ENCODE results near the gene CARD11. TPM values are rescaled to one million over a fixed set of nuclear protein-coding genes. Genes with fewer than 3 reads are reported as not detected.
"Not testable (repeated sequence)": the region's sequence is repeated elsewhere in the genome, so short reads cannot be mapped to it uniquely, and the experiment has no call there.

The CARD11 gene
- total RNA-seq, 1 experiment from 2014 or later, result 0.82 TPM

GRCh38 chr7:2958416-2959102 is 85.1 kb downstream of the CARD11 start:
- no peaks in the 10 kb centered on the region for H3K27me3 ChIP-seq (ENCODE audit: control insufficient read depth, insufficient read depth, low read length)
- ChIA-PET CTCF (no interaction called here), POLR2A (no interaction called here)
- no peaks in the 10 kb centered on the region for H3K9me3 ChIP-seq (ENCODE audit: control insufficient read depth, insufficient read depth, low read depth, low read length)
- H3K27ac ChIP-seq (ENCODE audit: low read length), result no peak overlapping the region
- DNase-seq (ENCODE audit: low read depth, low spot score) (no peak), ATAC-seq (no peak)
- H3K36me3 ChIP-seq (ENCODE audit: control insufficient read depth, insufficient read depth, low read length), result no peaks in the 10 kb centered on the region
- no peak for TF ChIP-seq REST (IDR thresholded peaks at IDR 0.05; ENCODE audit: insufficient read depth in 1 of 2, low read depth in 2 of 2, low read length in 1 of 2)
- TF ChIP-seq POLR2AphosphoS5 (IDR thresholded peaks at IDR 0.05; ENCODE audit: low read depth, low read length), result no peak
- no peak for TF ChIP-seq TCF7L2 (IDR thresholded peaks at IDR 0.05; ENCODE audit: low read depth, low read length)
- no peak for TF ChIP-seq CTCF (IDR thresholded peaks at IDR 0.05)
- no peak for TF ChIP-seq SIN3A (IDR thresholded peaks at IDR 0.05; ENCODE audit: borderline replicate concordance, insufficient read depth, low read depth, low read length)
- BruUV-seq (replicated peaks), result no TSS peak
- in situ Hi-C loops (cut with HindIII; ENCODE audit: low pct_unique_long_range_greater_than_20kb, low sequenced_read_pairs) (no loop called here), intact Hi-C loops (cut with micrococcal nuclease; ENCODE audit: unreplicated experiment) (no loop called here)
- no peak overlapping the region for H3K4me3 ChIP-seq (ENCODE audit: low read depth in 2 of 2, low read length in 2 of 2)
- no peaks in the 10 kb centered on the region for H3K4me1 ChIP-seq (ENCODE audit: control insufficient read depth, insufficient read depth, low read length)

- H3K4me1 ChIP-seq (ENCODE audit: control insufficient read depth, insufficient read depth, low read length); BruUV-seq (replicated peaks); ATAC-seq; H3K27me3 ChIP-seq (ENCODE audit: control insufficient read depth, insufficient read depth, low read length); intact Hi-C loops (cut with micrococcal nuclease; ENCODE audit: unreplicated experiment); H3K27ac ChIP-seq (ENCODE audit: low read length); in situ Hi-C loops (cut with HindIII; ENCODE audit: low pct_unique_long_range_greater_than_20kb, low sequenced_read_pairs); H3K36me3 ChIP-seq (ENCODE audit: control insufficient read depth, insufficient read depth, low read length); H3K4me3 ChIP-seq (ENCODE audit: low read depth in 2 of 2, low read length in 2 of 2); DNase-seq (ENCODE audit: low read depth, low spot score); H3K9me3 ChIP-seq (ENCODE audit: control insufficient read depth, insufficient read depth, low read depth, low read length): not testable (repeated sequence)
- ChIA-PET CTCF (interaction anchor here (0.7 kb wide), 1 partner anchor 817 kb away, joined by 11 read pairs; no protein-coding TSS in a partner anchor), POLR2A (interaction anchor here (0.6 kb wide), 1 partner anchor 1726 kb away, joined by 3 read pairs; no protein-coding TSS in a partner anchor)
Observed at GRCh38 chr7:2957369-2957727, 86.3 kb downstream of the CARD11 start.
